Measurements from ENCODE around the gene CIZ1.

Gene CIZ1

GRCh38 chr9:128162215-128163026, 29.0 kb downstream of the CIZ1 start:
- DNase-seq = no peak

- no peak for DNase-seq
Observed at GRCh38 chr9:128161215-128161902, 30.0 kb downstream of the CIZ1 start.

- DNase-seq = peak; percentile 64
Observed at GRCh38 chr9:128160603-128160987, 30.8 kb downstream of the CIZ1 start.

- DNase-seq = peak; percentile 96
Observed at GRCh38 chr9:128159784-128160602, 31.4 kb downstream of the CIZ1 start, which contains the start of gene BBLN. TSS of gene BBLN (plus strand) at chr9:128160265. CDS start at chr9:128160408, 143 bp downstream.

- DNase-seq = peak; percentile 31
Observed at GRCh38 chr9:128159522-128159783, 31.9 kb downstream of the CIZ1 start.

GRCh38 chr9:128155736-128156500, 35.5 kb downstream of the CIZ1 start:
- DNase-seq = no peak

GRCh38 chr9:128153947-128154695, 37.3 kb downstream of the CIZ1 start:
- no peak for DNase-seq

GRCh38 chr9:128153060-128153946, 38.1 kb downstream of the CIZ1 start:
- DNase-seq = no peak

GRCh38 chr9:128152133-128153059, 39.0 kb downstream of the CIZ1 start:
- DNase-seq = no peak

GRCh38 chr9:128151309-128152132, 39.9 kb downstream of the CIZ1 start:
- no peak for DNase-seq

- DNase-seq = no peak
Observed at GRCh38 chr9:128150594-128151308, 40.6 kb downstream of the CIZ1 start.

GRCh38 chr9:128149951-128150593, 41.3 kb downstream of the CIZ1 start:
- DNase-seq = no peak

GRCh38 chr9:128149001-128149701, 42.2 kb downstream of the CIZ1 start, which contains the start of gene LCN2:
TSS of gene LCN2 (plus strand) at chr9:128149453. CDS start at chr9:128149526, 73 bp downstream.
- DNase-seq = no peak

- no peak for DNase-seq
Observed at GRCh38 chr9:128148509-128149000, 42.8 kb downstream of the CIZ1 start.

- DNase-seq = no peak
Observed at GRCh38 chr9:128146591-128147120, 44.7 kb downstream of the CIZ1 start.

GRCh38 chr9:128145951-128146351, 45.4 kb downstream of the CIZ1 start:
- no peak for DNase-seq

Measured in stimulated activated CD4-positive, alpha-beta T cell treated with anti-CD3 and anti-CD28 coated beads, Interleukin-4, amount 100 ng/mL, for 1 hour (primary cell).